Upper lobe of left lung (tissue), 6 donors: Measurements from ENCODE around the gene ADPRS. TPM values are rescaled to one million over a fixed set of nuclear protein-coding genes. Genes with fewer than 3 reads are reported as not detected.

Experiments used
- ATAC-seq, 2 donors: fragments of 200-7000 bp; cut with Tn5 transposase; one replicate each; pipeline ENCODE4 v1.9.1; 2022; ENCODE audit warnings: mild to moderate bottlenecking in 2 of 2, moderate library complexity in 2 of 2; ENCODE audit not compliant: low FRiP score in 2 of 2
- DNase-seq, 2 donors: peaks; one replicate each; pipeline ENCODE4 v3.0.0-alpha.2; 2019 to 2020
- H3K27ac ChIP-seq, 4 donors: fragments of 200-600 bp; sonication (generic); one replicate each; pipeline ENCODE4 v1.5.1; 2016 to 2019
- H3K27me3 ChIP-seq, 4 donors: fragments of 200-600 bp; sonication (generic); one replicate each; pipeline ENCODE4 v1.5.1; 2017 to 2019
- H3K36me3 ChIP-seq, 4 donors: fragments of 200-600 bp; sonication (generic); one replicate each; pipeline ENCODE4 v1.5.1; 2016 to 2019
- H3K4me1 ChIP-seq, 4 donors: fragments of 200-600 bp; sonication (generic); one replicate each; pipeline ENCODE4 v1.5.1; 2018 to 2019
- H3K4me3 ChIP-seq, 4 donors: fragments of 200-600 bp; sonication (generic); one replicate each; pipeline ENCODE4 v1.5.1; 2017 to 2019; ENCODE audit warnings: mild to moderate bottlenecking in 2 of 4, moderate library complexity in 1 of 4
- H3K9me3 ChIP-seq, 4 donors: fragments of 200-600 bp; sonication (generic); one replicate each; pipeline ENCODE4 v1.5.1; 2018 to 2019
- EP300 ChIP-seq, 4 donors: sonication (generic); formaldehyde crosslinking; IDR thresholded peaks; one replicate each; pipeline ENCODE4 v1.5.1; 2017; ENCODE audit warnings: antibody characterized with exemption in 4 of 4, control low read depth in 2 of 4
- POLR2A ChIP-seq, 4 donors: fragments of 450-650 bp; IDR thresholded peaks; one replicate each; pipeline ENCODE4 v1.5.1; 2016 to 2017; ENCODE audit warnings: antibody characterized with exemption in 4 of 4, mild to moderate bottlenecking in 2 of 4
- POLR2AphosphoS5 ChIP-seq, 2 donors: sonication (generic); formaldehyde crosslinking; IDR thresholded peaks; one replicate each; pipeline ENCODE4 v1.5.1; 2017; ENCODE audit warnings: antibody characterized with exemption in 2 of 2
- WGBS, 2 donors: methylation state at CpG; one replicate each; pipeline ENCODE4 v1.1.5; 2017 to 2018; 5-methylcytosine and 5-hydroxymethylcytosine counted together
- total RNA-seq, 6 donors: library from RNA; depleted of rRNA in 4 of 6; stranded (reverse); fragments of >200 nt in 4 of 6; gene quantifications; one replicate each; pipeline versions ENCODE4 v1.1.0 to v1.2.1, GENCODE V29; 2016 to 2021
- TF ChIP-seq, protein P1 (sequence below), 6 experiments: fragments of 450-650 bp in 4 of 6; fragments of 200-600 bp in 2 of 6; sonication (generic) in 2 of 6; IDR thresholded peaks; one replicate each; pipeline ENCODE4 v1.5.1; 2016 to 2019; ENCODE audit warnings: antibody characterized with exemption in 6 of 6
- donor health status: DM: no; HTN: no; CAD: no; lungs with moderate emphysema.
- donor health status: DM: no; HTN: yes; CAD: no; lungs with severe emphysema.

ADPRS gene
- total RNA-seq, 6 donors from 2014 or later, result 29.3 to 60.0 (median 45.8) TPM

DNA sequence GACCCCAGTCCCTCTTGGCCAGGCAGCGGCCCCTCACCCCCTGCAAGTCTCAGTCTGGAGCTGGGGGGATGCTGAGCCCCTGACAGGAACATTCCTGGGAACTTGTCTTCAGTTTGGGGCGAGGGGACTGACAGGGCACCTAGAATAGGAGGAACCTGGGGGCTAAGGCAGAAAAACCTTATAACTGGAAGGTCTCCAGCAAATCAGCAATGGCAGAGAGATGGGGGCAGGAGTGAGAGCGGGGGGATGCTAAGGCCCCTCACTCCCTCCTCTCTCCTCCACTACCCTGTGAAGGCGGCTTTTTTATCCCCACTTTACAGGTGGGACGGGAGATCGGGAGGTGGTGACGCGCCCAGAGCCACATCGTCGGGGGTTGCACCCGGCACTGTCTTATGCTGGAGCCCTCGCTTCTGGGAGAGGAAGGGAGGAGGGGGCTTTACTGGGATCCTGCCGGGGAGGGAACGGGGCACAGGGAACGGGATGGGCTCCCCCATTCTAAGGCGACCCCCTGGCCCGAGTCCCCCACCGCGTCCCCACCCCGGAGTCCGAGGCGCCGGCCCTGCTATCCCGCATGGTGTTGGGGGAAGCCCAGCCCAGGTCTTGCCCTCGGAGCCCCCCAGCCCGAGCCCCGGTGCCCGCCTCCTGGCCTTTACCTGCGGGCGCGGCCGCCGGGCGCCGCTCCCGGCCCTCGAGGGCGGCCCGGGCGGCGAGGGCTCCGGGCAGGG lies 35.9 kb downstream of the ADPRS start:
- Histone ChIP-seq H3K4me3 (peak overlapping the region in 3 of 4 donors; percentile 40 to 48 (median 47)), H3K36me3 (no peaks in the 10 kb centered on the region), H3K27me3 (peaks cover 0 to 12% (median 2%) of the 10 kb centered on the region in 4 donors), H3K4me1 (peaks cover 6 to 27% (median 12%) of the 10 kb centered on the region in 4 donors), H3K9me3 (no peaks in the 10 kb centered on the region), H3K27ac (no peak overlapping the region)
- no peak for ATAC-seq
- no peak for DNase-seq
- TF ChIP-seq EP300 (IDR thresholded peaks at IDR 0.05) (no peak), POLR2AphosphoS5 (IDR thresholded peaks at IDR 0.05) (no peak)
- WGBS, 2 donors, result 45 to 69% methylated on average over 2 to 19 of the region's 42 CpGs

DNA sequence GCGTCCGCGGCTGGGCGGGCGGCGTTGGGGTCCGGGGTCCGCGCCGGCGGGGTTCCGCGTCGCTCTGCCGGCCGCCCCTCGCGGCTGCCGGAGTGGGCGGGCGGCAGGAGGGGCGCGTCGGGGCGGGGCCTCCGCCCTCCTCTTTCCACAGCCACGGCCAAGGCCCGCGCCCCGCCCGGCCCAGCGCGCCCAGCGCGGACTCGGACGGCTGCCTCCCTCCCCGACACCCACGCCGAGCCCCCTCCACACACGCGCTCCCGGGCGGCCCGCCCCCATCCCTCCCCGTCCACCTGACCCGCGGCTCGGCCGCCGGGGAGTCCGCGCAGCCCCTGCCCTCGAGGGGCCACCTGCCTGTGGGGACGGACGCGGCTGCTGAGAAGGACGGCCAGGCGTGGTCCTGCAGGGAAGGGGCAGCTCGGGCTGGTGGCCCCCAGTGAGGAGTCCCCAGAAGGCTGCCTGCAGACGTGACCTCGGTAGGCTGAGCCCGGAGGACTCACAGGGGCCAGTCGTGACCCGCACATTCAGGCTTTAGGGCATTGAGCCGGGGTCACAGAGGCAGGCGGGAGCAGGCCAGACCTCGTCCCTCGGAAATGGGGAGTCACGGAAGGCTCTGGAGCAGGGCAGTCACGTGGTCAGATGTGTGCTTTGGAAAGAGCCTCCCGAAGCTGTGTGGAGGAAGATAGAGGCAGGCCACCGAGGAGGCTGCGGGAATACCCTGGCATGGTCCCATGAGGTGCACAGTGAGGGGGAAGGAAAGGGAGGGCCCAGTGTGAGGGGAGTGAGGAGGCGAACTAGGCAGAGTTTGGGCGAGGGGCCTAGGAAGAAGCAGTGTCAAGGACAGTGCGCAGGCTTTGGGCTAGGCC lies 36.7 kb downstream of the ADPRS start, which contains the start of gene COL8A2:
COL8A2 (minus strand) TSS at position 94 of the 863 bp plus-strand sequence. CDS start 24,980 bp downstream, outside the sequence.
- Histone ChIP-seq H3K27ac (no peak within 1 kb of the TSS), H3K27me3 (peaks cover 0 to 12% (median 2%) of the 10 kb centered on the region in 4 donors), H3K36me3 (no peaks in the 10 kb centered on the region), H3K4me3 (peak within 1 kb of the TSS; percentile 20 to 48 (median 44)), H3K4me1 (peaks cover 6 to 26% (median 10%) of the 10 kb centered on the region in 4 donors), H3K9me3 (no peaks in the 10 kb centered on the region)
- DNase-seq, result peak in 1 of 2 donors; percentile 92
- no peak for TF ChIP-seq POLR2A (IDR thresholded peaks at IDR 0.05)
- no peak for TF ChIP-seq POLR2AphosphoS5 (IDR thresholded peaks at IDR 0.05)
- TF ChIP-seq, protein P1, sequence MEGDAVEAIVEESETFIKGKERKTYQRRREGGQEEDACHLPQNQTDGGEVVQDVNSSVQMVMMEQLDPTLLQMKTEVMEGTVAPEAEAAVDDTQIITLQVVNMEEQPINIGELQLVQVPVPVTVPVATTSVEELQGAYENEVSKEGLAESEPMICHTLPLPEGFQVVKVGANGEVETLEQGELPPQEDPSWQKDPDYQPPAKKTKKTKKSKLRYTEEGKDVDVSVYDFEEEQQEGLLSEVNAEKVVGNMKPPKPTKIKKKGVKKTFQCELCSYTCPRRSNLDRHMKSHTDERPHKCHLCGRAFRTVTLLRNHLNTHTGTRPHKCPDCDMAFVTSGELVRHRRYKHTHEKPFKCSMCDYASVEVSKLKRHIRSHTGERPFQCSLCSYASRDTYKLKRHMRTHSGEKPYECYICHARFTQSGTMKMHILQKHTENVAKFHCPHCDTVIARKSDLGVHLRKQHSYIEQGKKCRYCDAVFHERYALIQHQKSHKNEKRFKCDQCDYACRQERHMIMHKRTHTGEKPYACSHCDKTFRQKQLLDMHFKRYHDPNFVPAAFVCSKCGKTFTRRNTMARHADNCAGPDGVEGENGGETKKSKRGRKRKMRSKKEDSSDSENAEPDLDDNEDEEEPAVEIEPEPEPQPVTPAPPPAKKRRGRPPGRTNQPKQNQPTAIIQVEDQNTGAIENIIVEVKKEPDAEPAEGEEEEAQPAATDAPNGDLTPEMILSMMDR (IDR thresholded peaks at IDR 0.05), result no peak
- no peak for TF ChIP-seq EP300 (IDR thresholded peaks at IDR 0.05)
- 30 to 60% methylated on average over 6 to 25 of the region's 77 CpGs for WGBS, 2 donors
- peak; percentile 4 to 86 for ATAC-seq

DNA sequence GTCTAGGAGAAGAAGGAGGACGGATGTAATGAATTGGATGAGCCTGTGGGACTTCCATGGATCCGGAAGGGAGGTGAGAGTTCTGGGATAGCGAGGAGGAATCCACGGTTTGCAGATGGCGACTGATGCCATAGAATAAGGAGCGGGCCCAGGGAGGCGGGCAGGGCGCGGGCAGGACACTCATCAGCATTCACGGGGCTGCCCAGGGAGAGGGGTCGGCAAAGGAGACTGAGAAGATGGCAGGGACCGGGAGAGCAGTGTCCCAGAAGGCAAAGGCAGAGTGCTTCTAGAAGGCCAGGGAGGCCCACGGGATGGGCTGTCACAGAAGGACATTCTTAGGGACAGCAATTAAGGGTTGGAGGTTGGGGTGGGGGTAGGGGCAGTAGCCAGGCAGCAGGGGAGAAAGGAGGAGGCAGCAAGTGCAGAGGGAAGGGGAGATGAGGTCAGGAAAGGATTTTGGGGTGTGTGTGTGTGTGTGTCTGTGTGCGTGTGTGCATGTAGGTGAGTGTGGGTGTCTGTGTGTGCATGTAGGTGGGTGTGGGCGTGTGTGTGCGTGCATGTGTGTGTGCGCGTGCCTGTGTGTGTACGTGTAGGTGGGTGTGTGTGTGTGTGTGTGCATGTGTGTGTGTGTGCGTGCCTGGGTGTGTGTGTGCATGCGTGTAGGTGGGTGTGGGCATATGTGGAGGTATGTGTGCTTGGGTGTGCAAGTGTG lies 37.5 kb downstream of the ADPRS start:
- Histone ChIP-seq H3K27me3 (peaks cover 0 to 12% (median 2%) of the 10 kb centered on the region in 4 donors), H3K4me3 (no peak overlapping the region), H3K4me1 (peaks cover 6 to 26% (median 10%) of the 10 kb centered on the region in 4 donors), H3K36me3 (no peaks in the 10 kb centered on the region), H3K27ac (no peak overlapping the region), H3K9me3 (no peaks in the 10 kb centered on the region)
- no peak for DNase-seq
- no peak for ATAC-seq
- TF ChIP-seq POLR2A (IDR thresholded peaks at IDR 0.05) (no peak), POLR2AphosphoS5 (IDR thresholded peaks at IDR 0.05) (no peak), EP300 (IDR thresholded peaks at IDR 0.05) (no peak)
- TF ChIP-seq, protein P1 (IDR thresholded peaks at IDR 0.05), result no peak
- WGBS, 2 donors, result 86 to 91% methylated on average over 21 of the region's 21 CpGs

DNA sequence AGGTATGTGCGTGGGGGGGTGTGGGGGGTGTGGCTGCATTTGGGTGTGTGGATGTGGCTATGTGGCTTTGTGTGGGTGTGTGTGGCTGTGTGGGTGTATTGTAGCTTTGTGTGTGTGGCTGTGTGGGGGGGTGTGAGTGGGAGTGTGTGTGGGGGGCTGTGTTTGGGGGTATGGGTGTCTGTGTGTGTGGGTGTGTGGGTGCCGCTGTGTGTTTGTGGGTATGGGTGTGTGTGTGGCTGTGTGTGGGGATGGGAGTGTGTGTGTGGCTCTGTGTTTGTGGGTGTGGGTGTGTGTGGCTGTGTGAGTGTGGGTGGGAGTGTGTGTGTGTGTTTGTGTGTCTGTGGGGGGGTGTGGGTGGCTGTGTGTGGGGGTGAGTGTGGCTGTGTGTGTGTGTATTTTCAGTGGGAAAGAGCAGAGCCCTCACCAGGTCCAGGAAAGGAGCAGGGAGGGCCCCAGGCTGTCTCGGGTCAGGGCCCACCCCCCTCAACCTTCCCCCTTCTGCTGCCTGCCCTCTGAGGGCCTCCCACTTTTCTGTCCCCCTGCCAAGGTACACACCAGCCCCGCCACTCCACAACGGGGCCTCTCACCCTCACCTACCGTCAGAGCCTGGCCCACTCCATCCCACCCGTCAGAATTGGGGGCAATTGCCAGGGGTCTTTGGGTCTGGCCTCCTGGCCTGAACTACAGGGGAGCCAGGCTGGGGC lies 38.3 kb downstream of the ADPRS start:
- 62 to 100% methylated on average over 2 to 7 of the region's 7 CpGs for WGBS, 2 donors
- no peaks in the 10 kb centered on the region for H3K36me3 ChIP-seq
- ATAC-seq (no peak), DNase-seq (no peak)
- H3K27me3 ChIP-seq, result peaks cover 0 to 12% (median 2%) of the 10 kb centered on the region in 4 donors
- TF ChIP-seq, protein P1 (IDR thresholded peaks at IDR 0.05), result no peak
- TF ChIP-seq EP300 (IDR thresholded peaks at IDR 0.05) (no peak), POLR2AphosphoS5 (IDR thresholded peaks at IDR 0.05) (no peak)
- no peak overlapping the region for H3K4me3 ChIP-seq
- H3K27ac ChIP-seq, result no peak overlapping the region
- no peaks in the 10 kb centered on the region for H3K9me3 ChIP-seq
- peaks cover 6 to 26% (median 10%) of the 10 kb centered on the region in 4 donors for H3K4me1 ChIP-seq
